ENCODE measurements around the gene SHC3.

The SHC3 gene

GRCh38 chr9:89073397-89073796 is 105.2 kb downstream of the SHC3 start:
- no peaks in the 10 kb centered on the region for H3K9me3 Mint-ChIP-seq
- no peak overlapping the region for H3K4me3 Mint-ChIP-seq
- H3K27ac Mint-ChIP-seq: no peak overlapping the region
- H3K27me3 Mint-ChIP-seq: no peaks in the 10 kb centered on the region
- H3K36me3 Mint-ChIP-seq: no peaks in the 10 kb centered on the region
- no peaks in the 10 kb centered on the region for H3K4me1 Mint-ChIP-seq

- no peaks in the 10 kb centered on the region for H3K36me3 Mint-ChIP-seq
- H3K4me3 Mint-ChIP-seq: no peak overlapping the region
- H3K27ac Mint-ChIP-seq: no peak overlapping the region
- H3K9me3 Mint-ChIP-seq: no peaks in the 10 kb centered on the region
- H3K27me3 Mint-ChIP-seq: no peaks in the 10 kb centered on the region
- no peaks in the 10 kb centered on the region for H3K4me1 Mint-ChIP-seq
These were observed 107.0 kb downstream of the SHC3 start for GRCh38 chr9:89071591-89071990.

- H3K9me3 Mint-ChIP-seq: no peaks in the 10 kb centered on the region
- H3K4me3 Mint-ChIP-seq: no peak overlapping the region
- no peaks in the 10 kb centered on the region for H3K4me1 Mint-ChIP-seq
- H3K27ac Mint-ChIP-seq: no peak overlapping the region
- H3K36me3 Mint-ChIP-seq: no peaks in the 10 kb centered on the region
- no peaks in the 10 kb centered on the region for H3K27me3 Mint-ChIP-seq
These were observed 111.8 kb downstream of the SHC3 start for GRCh38 chr9:89066835-89067234.

GRCh38 chr9:89065921-89066320 is 112.7 kb downstream of the SHC3 start:
- Mint-ChIP-seq H3K4me1 (no peaks in the 10 kb centered on the region), H3K4me3 (no peak overlapping the region), H3K27ac (no peak overlapping the region), H3K27me3 (no peaks in the 10 kb centered on the region), H3K36me3 (no peaks in the 10 kb centered on the region), H3K9me3 (no peaks in the 10 kb centered on the region)

- Mint-ChIP-seq H3K4me1 (no peaks in the 10 kb centered on the region), H3K27me3 (no peaks in the 10 kb centered on the region), H3K4me3 (no peak overlapping the region), H3K9me3 (no peaks in the 10 kb centered on the region), H3K36me3 (no peaks in the 10 kb centered on the region), H3K27ac (no peak overlapping the region)
These were observed 117.8 kb downstream of the SHC3 start for GRCh38 chr9:89060790-89061189.

GRCh38 chr9:89059925-89060506 is 118.6 kb downstream of the SHC3 start:
- no peaks in the 10 kb centered on the region for H3K36me3 Mint-ChIP-seq
- H3K9me3 Mint-ChIP-seq: no peaks in the 10 kb centered on the region
- no peaks in the 10 kb centered on the region for H3K4me1 Mint-ChIP-seq
- H3K27ac Mint-ChIP-seq: no peak overlapping the region
- H3K4me3 Mint-ChIP-seq: no peak overlapping the region
- no peaks in the 10 kb centered on the region for H3K27me3 Mint-ChIP-seq

- Mint-ChIP-seq H3K4me3 (no peak overlapping the region), H3K36me3 (no peaks in the 10 kb centered on the region), H3K4me1 (no peaks in the 10 kb centered on the region), H3K9me3 (no peaks in the 10 kb centered on the region), H3K27ac (no peak overlapping the region), H3K27me3 (no peaks in the 10 kb centered on the region)
These were observed 119.7 kb downstream of the SHC3 start for GRCh38 chr9:89058906-89059305.

GRCh38 chr9:89054865-89055495 is 123.6 kb downstream of the SHC3 start:
- no peaks in the 10 kb centered on the region for H3K27me3 Mint-ChIP-seq
- no peak overlapping the region for H3K27ac Mint-ChIP-seq
- no peaks in the 10 kb centered on the region for H3K4me1 Mint-ChIP-seq
- H3K9me3 Mint-ChIP-seq: no peaks in the 10 kb centered on the region
- no peaks in the 10 kb centered on the region for H3K36me3 Mint-ChIP-seq
- no peak overlapping the region for H3K4me3 Mint-ChIP-seq

GRCh38 chr9:89053301-89053700 is 125.3 kb downstream of the SHC3 start:
- H3K27ac Mint-ChIP-seq: no peak overlapping the region
- H3K4me3 Mint-ChIP-seq: no peak overlapping the region
- no peaks in the 10 kb centered on the region for H3K4me1 Mint-ChIP-seq
- H3K36me3 Mint-ChIP-seq: no peaks in the 10 kb centered on the region
- H3K9me3 Mint-ChIP-seq: no peaks in the 10 kb centered on the region
- H3K27me3 Mint-ChIP-seq: peaks cover under 1% of the 10 kb centered on the region

- Mint-ChIP-seq H3K4me3 (no peak overlapping the region), H3K36me3 (no peaks in the 10 kb centered on the region), H3K27ac (no peak overlapping the region), H3K4me1 (no peaks in the 10 kb centered on the region), H3K27me3 (peaks cover 3% of the 10 kb centered on the region), H3K9me3 (no peaks in the 10 kb centered on the region)
These were observed 126.0 kb downstream of the SHC3 start for GRCh38 chr9:89052470-89053097.

- Mint-ChIP-seq H3K4me1 (no peaks in the 10 kb centered on the region), H3K9me3 (no peaks in the 10 kb centered on the region), H3K27me3 (peaks cover 8% of the 10 kb centered on the region), H3K36me3 (no peaks in the 10 kb centered on the region), H3K27ac (no peak overlapping the region), H3K4me3 (no peak overlapping the region)
These were observed 127.1 kb downstream of the SHC3 start for GRCh38 chr9:89051421-89052025.

GRCh38 chr9:89049646-89050045 is 129.0 kb downstream of the SHC3 start:
- H3K9me3 Mint-ChIP-seq: no peaks in the 10 kb centered on the region
- H3K36me3 Mint-ChIP-seq: no peaks in the 10 kb centered on the region
- no peak overlapping the region for H3K4me3 Mint-ChIP-seq
- H3K27ac Mint-ChIP-seq: no peak overlapping the region
- no peaks in the 10 kb centered on the region for H3K4me1 Mint-ChIP-seq
- peaks cover 10% of the 10 kb centered on the region for H3K27me3 Mint-ChIP-seq

- H3K27ac Mint-ChIP-seq: no peak overlapping the region
- H3K4me1 Mint-ChIP-seq: no peaks in the 10 kb centered on the region
- no peaks in the 10 kb centered on the region for H3K9me3 Mint-ChIP-seq
- H3K36me3 Mint-ChIP-seq: no peaks in the 10 kb centered on the region
- peaks cover 10% of the 10 kb centered on the region for H3K27me3 Mint-ChIP-seq
- no peak overlapping the region for H3K4me3 Mint-ChIP-seq
These were observed 130.0 kb downstream of the SHC3 start for GRCh38 chr9:89048616-89049015.

- no peaks in the 10 kb centered on the region for H3K36me3 Mint-ChIP-seq
- no peak overlapping the region for H3K27ac Mint-ChIP-seq
- no peaks in the 10 kb centered on the region for H3K9me3 Mint-ChIP-seq
- no peaks in the 10 kb centered on the region for H3K4me1 Mint-ChIP-seq
- no peak overlapping the region for H3K4me3 Mint-ChIP-seq
- peaks cover 10% of the 10 kb centered on the region for H3K27me3 Mint-ChIP-seq
These were observed 131.0 kb downstream of the SHC3 start for GRCh38 chr9:89047667-89048066.

- Mint-ChIP-seq H3K27ac (no peak overlapping the region), H3K4me1 (no peaks in the 10 kb centered on the region), H3K9me3 (no peaks in the 10 kb centered on the region), H3K4me3 (no peak overlapping the region), H3K36me3 (no peaks in the 10 kb centered on the region), H3K27me3 (peaks cover 10% of the 10 kb centered on the region)
These were observed 131.8 kb downstream of the SHC3 start for GRCh38 chr9:89046832-89047231.

GRCh38 chr9:89044881-89045280 is 133.7 kb downstream of the SHC3 start:
- H3K27me3 Mint-ChIP-seq: peaks cover 10% of the 10 kb centered on the region
- H3K4me1 Mint-ChIP-seq: no peaks in the 10 kb centered on the region
- no peaks in the 10 kb centered on the region for H3K9me3 Mint-ChIP-seq
- no peak overlapping the region for H3K4me3 Mint-ChIP-seq
- no peaks in the 10 kb centered on the region for H3K36me3 Mint-ChIP-seq
- H3K27ac Mint-ChIP-seq: no peak overlapping the region

All from activated naive CD4-positive, alpha-beta T cell treated with anti-CD3 and anti-CD28 coated beads, Interleukin-2, amount 50 U/mL, for 24 hours (primary cell).